ENCODE data around the gene DUSP22.
"Not testable (repeated sequence)": the region's sequence is repeated elsewhere in the genome, so short reads cannot be mapped to it uniquely, and the experiment has no call there.

The DUSP22 gene

DNA sequence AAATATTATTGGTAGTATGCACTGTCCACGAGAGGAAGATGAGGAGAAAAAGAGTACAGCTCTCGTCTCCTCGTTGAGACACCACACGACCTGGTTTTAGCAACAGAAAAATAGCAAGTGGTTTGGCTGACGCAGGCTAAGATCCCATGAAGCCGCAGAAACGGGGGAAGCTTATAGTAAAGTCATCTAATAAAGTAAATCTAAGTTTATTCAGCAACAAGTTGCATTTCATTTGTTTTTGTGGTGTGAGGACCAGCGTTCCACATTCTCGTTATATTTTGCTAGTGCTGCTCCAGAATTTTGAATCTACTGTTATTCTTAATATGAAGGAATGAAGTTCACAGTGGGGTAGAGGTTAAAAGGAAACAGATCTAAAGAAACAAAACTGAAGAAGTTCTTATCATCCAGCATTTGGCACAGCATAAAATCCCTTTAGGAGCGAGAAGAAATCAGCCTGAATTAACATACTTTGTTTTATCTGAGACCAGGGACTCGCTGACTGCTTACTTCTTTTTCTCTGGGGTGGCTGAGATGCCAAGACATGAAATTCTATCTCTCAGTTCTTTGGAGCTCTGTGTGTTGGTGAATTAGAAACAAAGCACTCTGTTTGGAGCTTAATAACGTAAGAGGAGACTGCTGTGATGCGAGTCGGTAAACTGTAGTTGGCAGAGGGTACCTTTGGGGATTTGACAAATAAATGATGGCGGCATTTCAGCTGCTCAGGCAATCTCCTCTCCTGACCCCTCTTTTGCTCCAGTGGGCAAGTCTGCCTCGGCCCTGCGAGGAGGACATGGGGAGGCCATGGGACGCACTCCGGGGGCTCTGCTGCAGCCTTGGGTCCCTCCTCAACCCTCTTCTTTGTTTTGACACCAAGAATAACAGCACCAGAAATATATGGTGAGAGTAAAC is 74.4 kb downstream of the DUSP22 start:
- DNase-seq = no peak

DNA sequence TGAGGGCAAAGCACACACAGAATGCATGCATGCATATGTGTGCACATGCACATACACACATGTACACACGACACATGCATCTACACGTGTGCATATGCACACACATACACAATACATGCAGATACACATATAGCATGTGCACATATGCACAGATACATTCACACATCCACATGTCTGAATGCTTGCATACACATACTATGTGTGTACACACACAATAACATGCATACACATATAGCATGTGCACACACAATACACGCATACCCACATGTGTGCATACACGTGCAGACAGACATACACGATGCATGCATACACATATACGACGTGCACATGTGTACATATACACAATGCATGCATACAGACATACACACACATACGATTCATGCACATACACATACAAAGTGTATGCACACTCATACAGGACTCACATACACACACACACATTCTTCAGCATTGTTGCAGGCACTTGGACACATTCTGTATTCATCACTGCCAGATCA is 75.1 kb downstream of the DUSP22 start:
- no peak for DNase-seq

DNA sequence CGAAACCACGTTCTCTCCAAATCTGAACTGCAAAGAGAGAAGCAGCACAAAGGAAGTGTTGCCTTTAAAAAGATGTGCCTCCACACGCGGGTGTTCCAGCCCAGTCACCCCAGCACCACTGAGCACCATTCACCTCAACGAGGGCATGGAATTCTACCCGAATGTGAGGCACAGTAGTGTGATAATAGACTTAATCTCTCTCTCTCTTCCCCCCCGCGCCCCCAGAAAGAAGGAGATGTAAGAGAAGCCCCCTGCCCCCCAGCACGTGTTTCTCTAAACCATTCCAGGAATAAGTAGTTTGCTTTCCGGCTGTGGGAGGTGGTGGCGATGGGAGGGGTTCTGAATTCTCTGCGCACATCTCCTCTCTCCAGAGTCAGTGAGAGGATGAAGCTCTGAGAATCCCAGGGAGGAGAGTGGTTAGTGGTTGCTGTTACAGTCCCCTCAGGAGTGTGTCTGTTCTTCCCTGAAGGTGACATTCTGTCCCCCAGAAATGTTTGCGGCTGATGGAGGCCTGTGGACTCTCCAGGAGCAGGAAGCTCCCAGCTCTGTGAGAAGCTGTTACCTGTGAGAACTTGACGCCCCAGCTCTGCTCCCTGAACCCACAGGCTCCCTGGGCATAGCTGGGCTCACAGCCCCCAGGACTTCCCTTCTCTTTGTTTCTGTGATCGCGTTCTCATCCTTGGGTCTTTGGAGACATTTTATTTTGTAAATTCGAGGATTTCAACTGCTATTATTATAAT is 75.8 kb downstream of the DUSP22 start:
- DNase-seq = no peak

DNA sequence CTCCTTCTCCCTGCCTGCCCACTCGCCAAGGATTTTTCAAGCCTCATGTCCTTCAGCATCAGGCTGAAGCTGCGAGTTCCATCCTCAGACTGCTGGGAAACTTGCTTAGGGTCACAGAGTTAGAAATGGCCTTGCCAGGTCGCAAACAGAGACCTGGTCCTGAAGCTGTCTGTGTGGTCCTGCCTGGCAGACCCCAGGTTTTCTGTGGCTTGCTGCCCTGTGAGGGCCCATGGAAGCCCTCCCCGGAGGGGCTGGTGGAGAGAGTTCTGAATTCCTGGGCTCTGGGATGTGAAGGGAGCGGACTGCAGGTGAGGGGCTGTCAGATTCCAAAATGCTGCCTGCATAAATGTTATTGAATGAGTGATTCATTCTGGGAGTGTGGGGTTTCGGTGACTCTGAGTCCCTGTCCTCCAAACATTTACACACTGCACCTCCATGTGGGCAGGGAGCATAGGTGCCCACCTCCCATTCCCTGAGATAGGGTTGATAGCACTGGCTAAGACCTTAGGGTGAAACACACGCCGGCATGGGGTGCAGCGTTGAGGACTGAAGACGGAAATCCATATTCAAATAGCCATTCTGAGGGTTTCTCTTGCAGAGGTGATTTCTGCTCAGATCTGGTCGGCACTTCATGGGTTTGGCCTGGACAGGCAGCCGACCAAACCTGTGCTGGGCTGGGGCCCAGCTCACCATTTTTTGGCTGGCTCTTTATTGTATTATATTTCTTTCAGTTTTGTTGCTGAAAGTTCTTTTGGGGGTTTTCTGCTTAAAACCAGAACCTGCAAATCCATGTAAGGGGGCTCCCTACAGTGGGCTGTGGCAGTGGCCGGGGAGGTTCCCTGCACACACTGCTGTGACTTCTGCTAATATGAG is 77.5 kb downstream of the DUSP22 start:
- no peak for DNase-seq

DNA sequence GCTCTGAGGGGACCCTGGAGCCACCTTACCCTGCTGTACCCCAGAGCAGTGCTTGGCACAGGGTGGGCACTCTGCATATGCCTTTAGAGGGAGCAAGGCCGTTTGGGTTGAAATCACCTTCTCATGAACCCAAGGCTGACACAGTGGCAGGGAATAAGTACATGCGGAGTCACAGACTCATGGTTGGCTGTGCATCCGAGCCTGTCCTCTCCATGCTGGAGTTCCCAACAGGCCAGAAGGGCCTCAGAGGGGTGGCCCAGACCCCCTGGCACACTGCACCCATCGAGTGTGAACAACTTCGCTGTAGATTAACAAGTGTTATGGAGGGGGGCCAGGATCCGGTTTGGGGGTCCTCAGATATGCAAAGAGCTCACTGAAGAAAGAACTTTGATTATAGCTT is 78.3 kb downstream of the DUSP22 start:
- DNase-seq = no peak

DNA sequence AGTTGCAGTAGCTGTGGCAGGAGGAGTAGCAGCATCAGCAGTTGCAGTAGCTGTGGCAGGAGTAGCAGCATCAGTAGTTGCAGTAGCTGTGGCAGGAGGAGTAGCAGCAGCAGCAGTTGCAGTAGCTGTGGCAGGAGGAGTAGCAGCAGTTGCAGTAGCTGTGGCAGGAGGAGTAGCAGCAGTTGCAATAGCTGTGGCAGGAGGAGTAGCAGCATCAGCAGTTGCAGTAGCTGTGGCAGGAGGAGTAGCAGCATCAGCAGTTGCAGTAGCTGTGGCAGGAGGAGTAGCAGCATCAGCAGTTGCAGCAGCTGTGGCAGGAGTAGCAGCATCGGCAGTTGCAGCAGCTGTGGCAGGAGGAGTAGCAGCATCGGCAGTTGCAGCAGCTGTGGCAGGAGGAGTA is 79.6 kb downstream of the DUSP22 start:
- DNase-seq = not testable (repeated sequence)

DNA sequence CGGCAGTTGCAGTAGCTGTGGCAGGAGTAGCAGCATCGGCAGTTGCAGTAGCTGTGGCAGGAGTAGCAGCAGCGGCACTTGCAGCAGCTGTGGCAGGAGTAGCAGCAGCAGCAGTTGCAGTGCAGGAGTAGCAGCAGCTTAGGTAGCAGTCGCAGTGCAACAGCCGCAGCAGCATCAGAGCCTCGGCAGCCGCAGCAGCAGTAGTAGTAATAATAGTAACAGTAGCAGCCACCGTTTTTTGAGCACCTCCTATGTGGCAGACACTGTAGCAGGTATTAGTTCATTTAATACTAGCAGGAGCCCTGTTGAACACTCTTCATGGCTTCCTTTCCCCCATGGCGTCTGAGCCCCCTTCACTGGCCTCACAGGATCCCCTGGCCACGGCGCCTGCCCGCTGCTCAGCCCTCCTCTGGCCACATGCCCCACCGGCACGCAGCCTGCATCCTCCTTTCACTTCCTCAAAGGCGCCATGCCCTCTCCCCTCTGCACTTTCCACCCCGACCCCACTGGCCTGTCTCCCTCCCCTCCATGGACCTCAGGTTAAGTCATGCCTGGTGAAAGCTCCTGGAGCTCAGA is 80.1 kb downstream of the DUSP22 start:
- DNase-seq = no peak

DNA sequence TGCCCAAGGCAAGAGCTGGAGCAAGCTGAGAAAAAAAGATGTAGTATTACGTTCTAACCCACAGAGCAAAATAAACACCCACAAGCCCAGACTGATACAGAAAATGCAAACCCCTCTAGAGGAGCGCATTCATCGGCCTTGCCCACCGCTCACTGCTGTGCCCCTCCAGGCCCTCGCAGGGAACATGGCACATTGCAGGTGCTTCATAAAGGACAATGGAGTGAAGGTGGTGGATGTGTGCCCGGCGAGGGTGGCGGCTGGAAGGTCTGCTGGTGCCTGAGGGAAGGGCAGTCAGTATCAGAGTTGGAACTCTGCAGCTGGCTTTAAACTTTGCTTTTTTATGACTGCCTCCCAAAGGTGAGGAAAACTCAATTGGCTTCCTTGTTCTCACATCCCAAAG is 80.7 kb downstream of the DUSP22 start:
- no peak for DNase-seq

DNA sequence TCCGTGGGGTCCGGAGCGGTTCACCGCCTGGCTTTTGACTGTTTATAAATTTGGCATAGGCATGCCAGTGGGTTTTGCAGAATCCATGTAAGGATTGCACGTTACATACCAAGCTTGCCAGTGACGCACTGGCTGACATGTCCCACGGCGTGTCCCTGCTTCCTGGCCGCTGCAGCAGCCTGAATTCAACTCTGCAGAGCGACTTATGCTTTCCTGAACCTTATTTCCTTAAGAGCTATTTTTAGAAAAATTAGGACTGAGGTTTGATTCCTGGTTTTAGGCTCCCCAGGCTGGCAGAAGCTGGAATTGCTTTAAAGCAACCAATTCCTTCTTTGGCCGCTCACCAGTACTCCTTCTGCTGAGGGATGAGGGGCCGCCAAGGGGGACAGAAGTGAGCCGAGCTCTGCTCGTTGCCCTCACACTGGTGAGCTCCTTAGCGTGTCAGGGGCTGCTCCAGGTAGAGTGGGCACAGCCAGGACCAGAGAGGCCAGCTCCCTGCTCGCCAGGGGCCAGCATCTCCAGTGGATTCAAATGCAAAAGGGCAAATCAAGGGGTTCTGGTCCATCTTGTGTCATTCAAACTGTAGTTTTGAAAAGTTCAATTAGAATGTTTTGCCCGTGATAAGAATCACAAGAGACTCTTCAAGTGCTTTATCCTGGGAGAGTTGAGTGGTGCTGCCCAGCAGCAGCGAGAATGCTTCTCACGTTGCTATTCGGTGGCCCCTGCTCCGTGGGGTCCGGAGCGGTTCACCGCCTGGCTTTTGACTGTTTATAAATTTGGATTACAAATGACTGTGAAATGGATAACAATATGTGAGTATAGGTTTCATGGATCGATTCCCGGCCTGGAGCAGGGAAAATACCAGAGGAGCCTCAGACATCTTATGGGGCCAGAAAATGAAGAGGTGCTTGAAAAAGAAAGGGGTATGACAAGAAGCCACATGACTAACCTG is 81.8 kb downstream of the DUSP22 start:
- DNase-seq = no peak

DNA sequence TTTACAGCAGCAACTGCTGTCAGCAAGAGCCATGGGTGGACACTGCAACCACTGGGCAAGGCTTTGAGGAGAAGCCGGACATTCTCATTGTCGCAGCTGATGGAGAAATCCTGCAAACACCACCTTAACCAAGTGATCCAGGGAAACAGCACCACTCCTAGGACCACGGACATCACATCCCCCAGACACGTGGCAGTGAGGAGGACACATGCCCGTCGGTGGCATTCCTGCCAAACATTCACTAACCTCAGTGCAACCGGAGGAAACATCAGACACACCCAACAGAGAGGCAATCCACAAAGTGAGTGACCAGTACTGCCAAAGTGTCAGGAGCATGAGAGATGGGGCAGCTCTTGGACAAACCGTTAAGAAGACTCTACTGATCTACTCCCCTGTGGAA is 82.7 kb downstream of the DUSP22 start:
- no peak for DNase-seq

DNA sequence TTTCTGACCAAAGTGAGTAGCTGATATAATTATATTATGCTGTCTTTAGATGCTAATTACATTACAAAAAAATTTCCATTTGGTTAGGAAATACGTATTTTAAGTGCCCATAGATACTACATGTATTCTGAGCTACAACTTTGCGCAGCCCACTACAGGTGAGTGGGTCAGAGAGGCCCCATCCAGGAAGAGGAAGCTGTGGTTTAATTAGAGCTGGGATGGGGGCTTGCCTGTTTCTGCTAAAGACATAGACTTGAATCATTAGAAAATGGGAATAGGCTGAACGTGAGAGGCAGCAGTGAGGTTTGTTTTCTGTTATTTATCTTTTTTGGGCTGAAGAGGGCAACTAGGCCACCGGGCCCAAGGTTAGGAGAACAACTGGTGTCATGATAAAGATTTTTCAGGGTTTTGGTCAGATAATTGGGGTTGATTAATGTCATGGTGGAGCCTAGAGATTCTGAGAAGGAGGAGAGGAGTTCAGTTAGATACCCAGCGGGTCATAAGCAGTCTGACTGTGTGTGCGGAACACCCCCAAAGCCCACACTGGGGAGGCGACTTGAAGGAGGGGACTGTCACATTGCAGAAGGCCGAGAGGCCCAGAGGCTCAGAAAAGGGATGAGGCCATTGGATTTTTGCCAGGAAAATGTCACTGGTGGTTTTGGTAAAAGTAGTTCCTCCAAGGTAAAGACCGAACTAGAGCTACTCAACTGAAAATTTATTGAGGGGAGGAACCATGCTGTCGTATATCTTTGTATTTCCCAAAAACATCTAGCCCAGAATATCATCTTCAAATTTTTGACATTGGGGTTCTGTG is 84.7 kb downstream of the DUSP22 start:
- DNase-seq = no peak

DNA sequence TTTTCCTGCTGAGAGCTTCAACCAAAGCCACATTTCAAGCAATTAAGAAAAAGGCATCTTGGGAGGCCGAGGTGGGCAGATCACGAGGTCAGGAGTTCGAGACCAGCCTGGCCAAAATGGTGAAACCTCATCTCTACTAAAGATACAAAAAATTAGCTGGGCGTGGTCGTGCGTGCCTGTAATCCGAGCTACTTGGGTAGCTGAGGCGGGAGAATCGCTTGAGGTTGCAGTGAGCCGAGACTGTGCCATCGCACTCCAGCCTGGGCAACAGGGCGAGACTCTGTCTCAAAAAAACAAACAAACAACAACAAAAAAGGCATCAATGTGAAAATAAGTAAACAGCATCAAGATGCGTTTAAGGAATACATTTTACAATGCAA is 85.3 kb downstream of the DUSP22 start:
- not testable (repeated sequence) for DNase-seq

DNA sequence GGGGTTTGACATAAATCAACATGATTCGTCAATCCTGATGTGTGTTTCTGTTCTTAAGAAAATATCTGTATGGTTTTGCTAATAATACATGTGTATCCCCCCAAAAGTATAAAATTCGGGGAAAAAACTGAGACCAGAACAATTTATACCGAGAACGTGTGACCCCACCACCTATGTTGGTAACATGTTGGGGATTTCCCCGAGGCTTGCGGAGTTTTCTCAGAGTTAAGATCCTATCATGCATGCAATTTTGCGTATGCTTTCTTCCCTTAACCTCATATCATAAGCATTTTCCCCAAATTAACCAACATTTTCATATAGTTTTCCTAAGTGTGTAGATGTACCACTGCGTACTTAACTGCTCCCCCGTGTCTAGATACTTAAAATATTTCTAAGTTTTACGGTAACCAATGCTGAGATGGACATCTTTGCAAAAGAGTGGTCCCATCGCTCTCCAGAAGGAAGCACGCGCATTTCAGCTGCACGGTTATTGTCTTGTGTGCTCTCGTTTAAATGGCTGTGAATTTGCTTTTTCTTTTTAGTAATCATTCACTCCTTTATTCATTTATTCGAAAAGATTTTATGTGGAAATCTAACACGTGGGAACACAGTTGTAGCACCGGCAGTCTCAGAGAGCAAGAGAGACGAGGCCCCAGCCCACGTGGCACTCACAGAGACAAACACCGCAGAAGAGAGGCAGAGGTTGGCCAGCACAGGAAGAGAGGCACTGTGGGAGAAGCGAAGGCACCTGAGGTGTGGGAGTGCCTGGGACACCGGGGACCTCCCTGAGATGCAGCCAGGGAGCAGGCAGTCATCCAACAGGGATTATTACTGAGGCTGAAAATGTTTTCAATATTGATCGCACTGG is 86.0 kb downstream of the DUSP22 start:
- no peak for DNase-seq

DNA sequence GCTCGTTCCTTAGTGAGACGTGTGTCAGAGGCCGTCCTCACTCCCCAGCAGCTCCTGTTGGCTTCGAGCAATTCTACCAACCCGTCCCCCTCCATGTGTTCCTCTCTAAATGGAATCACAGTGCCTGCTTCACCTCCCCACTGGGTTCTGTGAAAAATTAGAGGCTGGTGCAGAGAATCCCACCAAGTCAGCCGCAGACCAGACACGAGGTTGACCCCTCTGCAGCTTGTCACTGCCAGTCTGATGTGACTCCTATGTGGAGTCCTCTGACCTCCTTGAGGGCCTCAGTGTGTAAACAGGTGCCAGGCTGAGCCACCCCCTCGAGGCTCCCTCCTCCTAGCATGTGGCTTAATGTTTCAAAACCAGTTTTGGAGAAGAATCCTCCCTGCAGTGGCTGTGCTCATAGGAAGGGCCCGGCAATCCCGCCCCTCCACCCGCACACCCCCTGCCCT is 86.7 kb downstream of the DUSP22 start:
- DNase-seq = no peak

DNA sequence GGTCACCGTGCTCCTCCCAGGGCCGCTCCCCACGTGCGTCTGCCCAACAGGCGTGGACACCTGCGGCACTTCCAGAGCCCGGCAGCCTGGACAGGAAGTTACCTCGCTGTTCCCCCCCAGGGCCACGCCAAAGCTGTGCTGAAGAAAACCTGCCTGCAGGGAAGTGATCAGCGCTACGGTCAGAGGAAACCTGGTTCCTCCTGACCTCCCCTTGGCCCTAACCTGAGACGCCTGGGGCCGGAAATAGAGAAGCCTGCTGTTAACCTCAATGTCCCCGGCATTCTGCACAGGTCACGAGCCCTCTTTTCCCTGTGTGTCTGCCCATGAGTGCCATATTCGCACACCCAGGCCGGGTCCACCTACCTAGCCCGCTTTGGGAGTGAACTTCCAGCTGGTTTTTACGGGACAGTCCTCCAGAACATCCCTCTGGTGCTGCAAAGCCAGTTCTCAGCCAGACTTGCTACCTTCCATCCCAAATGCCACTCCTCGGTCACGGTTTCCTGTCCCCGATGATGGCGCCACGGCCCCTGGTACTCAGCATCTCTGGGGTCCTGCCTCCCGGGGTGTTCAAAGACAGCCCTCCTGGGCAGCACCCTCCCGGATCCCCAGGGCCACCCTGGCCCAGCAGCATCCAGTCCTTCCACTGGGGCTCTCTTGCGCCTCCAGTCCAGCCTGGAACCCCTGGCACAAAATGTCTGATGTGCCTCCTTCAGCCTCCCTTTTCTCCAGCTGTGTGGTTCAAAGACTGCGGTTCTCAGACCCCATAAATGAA is 87.3 kb downstream of the DUSP22 start:
- no peak for DNase-seq

DNA sequence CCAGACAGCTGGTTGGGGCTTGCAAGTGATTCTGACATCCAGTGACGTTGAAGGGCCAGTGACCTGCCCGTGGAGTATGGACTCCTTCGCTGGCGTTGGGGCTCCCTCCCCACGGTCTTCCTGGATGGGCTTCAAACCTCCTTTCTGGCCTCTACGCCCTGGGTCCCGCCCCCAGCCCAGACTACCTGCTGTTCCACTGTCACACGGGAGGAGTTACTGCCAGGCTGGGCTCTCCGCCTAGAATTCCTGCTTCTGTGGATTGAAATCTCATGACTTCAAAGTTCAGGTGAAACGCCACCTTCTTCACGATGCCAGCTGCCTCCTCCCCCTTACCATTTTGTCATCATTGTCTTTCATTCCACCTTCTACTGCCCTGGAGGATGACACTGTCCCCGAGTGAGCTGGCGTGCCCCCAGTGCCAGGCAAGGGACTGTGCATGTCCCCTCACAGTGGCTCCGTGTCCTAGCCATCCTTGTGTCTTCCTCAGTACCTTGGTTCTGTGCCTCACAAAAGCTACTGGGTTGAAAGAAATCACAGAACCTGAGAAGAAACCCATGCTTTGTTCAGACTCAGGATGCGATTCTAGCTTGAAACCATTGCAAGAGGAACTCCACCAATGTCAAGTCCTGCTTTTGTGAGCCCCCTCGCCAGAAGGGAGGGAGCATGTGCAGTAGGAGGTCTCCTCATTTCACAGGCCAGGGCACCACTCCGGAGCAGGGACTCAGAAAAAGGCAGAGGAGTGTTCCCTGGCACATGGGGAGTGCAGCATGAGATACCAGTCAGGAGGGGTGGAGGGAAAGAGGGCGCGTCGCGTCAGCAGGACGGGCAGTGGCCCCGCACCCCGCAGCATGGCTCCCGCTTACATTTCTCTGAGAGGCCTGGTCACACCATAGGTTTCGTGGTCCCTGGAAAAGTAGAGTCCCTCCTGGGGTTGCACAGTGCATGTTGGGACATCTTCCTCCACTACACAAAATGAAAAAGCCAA is 88.2 kb downstream of the DUSP22 start:
- no peak for DNase-seq

DNA sequence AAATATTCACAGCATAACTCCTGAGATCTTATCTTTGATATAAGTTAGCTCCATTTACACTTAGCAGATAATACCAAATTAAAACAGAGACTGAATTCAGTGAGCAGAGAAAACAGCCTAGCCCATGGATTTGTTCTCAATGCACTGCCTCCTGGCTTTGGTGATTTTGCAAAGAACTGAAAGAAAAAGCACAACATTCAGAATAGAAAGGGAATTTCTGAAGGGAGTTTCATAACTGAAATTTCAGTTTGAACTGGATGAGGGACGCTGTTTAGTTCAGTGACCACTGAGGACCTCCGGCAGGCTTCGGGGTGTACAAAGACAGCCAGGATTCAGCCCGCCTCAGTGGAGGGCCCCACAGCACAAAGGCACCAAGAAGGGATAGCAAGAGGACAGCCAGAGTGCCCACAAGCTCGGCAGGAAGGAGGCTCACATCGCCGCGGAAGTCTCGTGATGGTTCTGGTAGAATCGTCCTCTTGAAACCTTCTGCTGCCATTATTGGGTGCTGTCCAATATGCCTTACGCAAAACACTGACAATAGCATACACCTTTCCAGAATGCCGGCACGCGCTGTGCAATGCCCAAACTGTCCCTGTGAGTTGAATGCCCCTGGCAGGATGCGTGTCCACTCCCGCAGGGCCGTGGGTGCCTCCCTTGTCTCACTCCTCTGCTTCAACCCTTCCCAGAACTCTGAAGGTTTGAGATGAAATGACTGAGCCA is 89.6 kb downstream of the DUSP22 start:
- no peak for DNase-seq
